GM19395 (cell line): ENCODE measurements around the gene CDK2AP2.
A peak's percentile ranks its signal among the peaks of the same experiment; 100 is the strongest.
"Not testable (repeated sequence)": the region's sequence is repeated elsewhere in the genome, so short reads cannot be mapped to it uniquely, and the experiment has no call there.

Experiments
- ATAC-seq: cut with Tn5 transposase; IDR thresholded peaks from one replicate; pipeline ENCODE4 v1.9.1; 2021; ENCODE audit warnings: mild to moderate bottlenecking, moderate library complexity; ENCODE audit not compliant: unreplicated experiment

CDK2AP2 gene

GRCh38 chr11:67524480-67524808, 16.5 kb upstream of the CDK2AP2 start:
- ATAC-seq = no peak

GRCh38 chr11:67523556-67524479, 15.9 kb upstream of the CDK2AP2 start:
- ATAC-seq = no peak

- ATAC-seq = no peak
These were observed 15.0 kb upstream of the CDK2AP2 start, which contains the start of gene CABP2 for GRCh38 chr11:67522844-67523555. TSS of gene CABP2 (minus strand) at chr11:67523446. CDS start at chr11:67523326, 120 bp downstream.

GRCh38 chr11:67522338-67522737, 14.4 kb upstream of the CDK2AP2 start:
- ATAC-seq = no peak

- ATAC-seq = no peak
These were observed 14.0 kb upstream of the CDK2AP2 start for GRCh38 chr11:67521924-67522323.

GRCh38 chr11:67520856-67521824, 13.2 kb upstream of the CDK2AP2 start:
- ATAC-seq = no peak

GRCh38 chr11:67519726-67520125, 11.8 kb upstream of the CDK2AP2 start:
- ATAC-seq = no peak

- no peak for ATAC-seq
These were observed 10.0 kb upstream of the CDK2AP2 start for GRCh38 chr11:67517784-67518552.

- no peak for ATAC-seq
These were observed 8.8 kb upstream of the CDK2AP2 start for GRCh38 chr11:67516806-67517205.

GRCh38 chr11:67514116-67514515, 6.2 kb upstream of the CDK2AP2 start:
- no peak for ATAC-seq

- ATAC-seq = not testable (repeated sequence)
These were observed 3.6 kb upstream of the CDK2AP2 start for GRCh38 chr11:67511558-67511957.

GRCh38 chr11:67510023-67510345, 2.0 kb upstream of the CDK2AP2 start:
- ATAC-seq = no peak

- ATAC-seq = peak; percentile 50
These were observed 642 bp upstream of the CDK2AP2 start for GRCh38 chr11:67508486-67509121.

- no peak for ATAC-seq
These were observed 609 bp downstream of the CDK2AP2 start for GRCh38 chr11:67507242-67507863.

GRCh38 chr11:67506426-67507051, 1.4 kb downstream of the CDK2AP2 start:
- ATAC-seq = no peak

- ATAC-seq = no peak
These were observed 2.2 kb downstream of the CDK2AP2 start for GRCh38 chr11:67505605-67506396.

- ATAC-seq = no peak
These were observed 2.9 kb downstream of the CDK2AP2 start, which contains the start of gene PITPNM1 for GRCh38 chr11:67504950-67505581. TSS of gene PITPNM1 (minus strand) at chr11:67505363. CDS start at chr11:67504180, 1,183 bp downstream.
